AG10803 (cell line): ENCODE results near the gene BOC.

Experiments used
- DNase-seq: peaks from one replicate; pipeline ENCODE4 v3.0.0; 2010; ENCODE audit warnings: low read depth
- H3K4me3 ChIP-seq: 2 replicates; pipeline ENCODE4 v1.5.1; 2011; ENCODE audit warnings: mild to moderate bottlenecking, low read length, control low read depth
- CTCF ChIP-seq: conservative IDR thresholded peaks from 2 replicates; pipeline ENCODE4 v1.5.1; 2011; ENCODE audit warnings: mild to moderate bottlenecking, low read length, control low read depth, inconsistent platforms

BOC gene

GRCh38 chr3:113293348-113293747 lies 82.0 kb downstream of the BOC start:
- no peak for TF ChIP-seq CTCF
- DNase-seq = no peak
- H3K4me3 ChIP-seq = no peak overlapping the region

- no peak for DNase-seq
- no peak overlapping the region for H3K4me3 ChIP-seq
- TF ChIP-seq CTCF = no peak
These were observed 84.1 kb downstream of the BOC start for GRCh38 chr3:113295463-113295862.

DNA sequence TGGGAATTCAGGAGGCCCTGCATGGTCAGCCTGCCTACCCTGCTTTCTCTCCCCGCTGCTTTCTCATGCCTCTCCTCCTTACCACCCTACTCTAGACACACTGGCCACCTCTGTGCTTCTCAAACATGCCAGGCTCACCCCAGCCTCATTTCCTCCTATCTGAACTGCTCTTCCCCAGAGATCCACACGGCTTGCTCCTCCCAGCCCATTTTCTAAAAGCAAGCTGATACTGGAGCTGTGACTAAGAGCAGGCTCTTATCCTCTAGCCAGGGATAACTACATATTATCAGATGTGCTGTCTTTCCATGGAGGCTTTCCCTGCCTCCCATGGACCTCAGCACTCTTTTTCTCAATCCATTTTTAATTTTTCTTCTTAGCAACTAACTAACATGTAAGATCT lies 85.9 kb downstream of the BOC start:
- no peak for TF ChIP-seq CTCF
- DNase-seq = no peak
- no peak overlapping the region for H3K4me3 ChIP-seq

DNA sequence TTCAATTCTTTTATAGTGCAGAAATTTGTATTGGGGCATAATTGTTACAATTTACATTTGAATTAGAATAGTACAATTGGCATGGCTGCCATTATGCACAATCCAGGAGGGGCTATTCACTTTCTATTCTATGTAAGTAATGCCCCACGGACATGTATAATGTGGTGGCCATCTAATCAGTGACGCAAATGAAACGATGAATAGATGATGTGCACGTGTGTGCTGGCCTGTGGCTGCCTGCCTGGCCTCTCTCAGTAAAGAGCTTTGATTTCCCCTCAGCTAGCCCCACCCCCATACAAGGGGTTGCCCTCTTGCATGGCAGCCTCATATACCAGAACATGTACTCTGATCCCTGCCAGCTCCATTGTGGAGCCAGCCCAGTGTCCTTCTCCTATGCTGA lies 86.5 kb downstream of the BOC start:
- no peak for TF ChIP-seq CTCF
- H3K4me3 ChIP-seq = no peak overlapping the region
- no peak for DNase-seq

DNA sequence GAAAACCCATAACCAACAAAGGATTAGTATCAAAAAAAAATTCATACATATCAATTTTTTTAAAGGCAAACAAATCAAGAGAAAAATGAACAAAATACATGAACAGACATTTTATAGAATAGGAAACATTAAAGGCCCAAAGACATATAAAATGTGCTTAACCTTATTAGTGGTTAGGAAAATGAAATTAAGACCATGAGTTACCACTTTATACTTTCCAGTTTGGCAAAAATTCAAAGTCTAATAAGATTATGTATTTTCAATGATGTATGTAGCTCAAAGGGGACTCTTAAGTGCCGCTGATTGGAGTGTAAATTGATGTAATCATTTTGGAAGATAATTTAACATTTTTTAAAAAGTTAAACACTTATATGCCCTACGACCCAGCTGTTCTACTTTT lies 89.2 kb downstream of the BOC start:
- H3K4me3 ChIP-seq = no peak overlapping the region
- no peak for TF ChIP-seq CTCF
- DNase-seq = no peak

GRCh38 chr3:113304102-113304501 lies 92.7 kb downstream of the BOC start:
- TF ChIP-seq CTCF = no peak

GRCh38 chr3:113304856-113305540 lies 93.6 kb downstream of the BOC start:
- no peak for TF ChIP-seq CTCF
- peak; percentile 12 for DNase-seq
- no peak overlapping the region for H3K4me3 ChIP-seq

More at GRCh38 chr3:113304102-113304501, 92.7 kb downstream of the BOC start:
- DNase-seq = no peak
- H3K4me3 ChIP-seq = no peak overlapping the region
